ENCODE data around the gene LEKR1.

The LEKR1 gene

DNA sequence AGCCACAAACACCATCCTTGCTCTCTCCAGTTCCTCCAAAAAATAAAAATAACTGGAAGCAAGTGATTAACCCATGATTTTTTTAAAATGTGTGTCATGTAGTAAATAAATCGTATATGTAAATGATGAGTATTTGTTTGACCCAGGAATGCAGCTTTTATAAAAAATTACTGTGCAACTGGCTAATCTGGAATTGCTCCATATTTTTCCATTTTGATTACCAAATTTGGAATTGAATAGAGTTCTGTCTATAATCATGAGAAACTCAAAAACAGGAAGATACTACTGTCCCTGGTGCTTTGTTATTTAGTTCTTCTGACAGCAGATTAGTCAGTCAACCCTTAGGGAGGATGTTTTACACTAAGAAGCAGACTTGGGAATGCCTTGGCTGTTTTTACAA, 217.6 kb downstream of the LEKR1 start:
- Histone ChIP-seq H3K9ac (ENCODE audit: insufficient read length) (no peak overlapping the region), H3K9me3 (ENCODE audit: low read depth, low read length) (no peaks in the 10 kb centered on the region), H3K36me3 (ENCODE audit: insufficient read depth, low read length) (no peaks in the 10 kb centered on the region), H3K27ac (no peak overlapping the region), H3K4me3 (no peak overlapping the region)
- no peak for DNase-seq (ENCODE audit: low read depth, low spot score)
- TF ChIP-seq EZH2 (IDR thresholded peaks at IDR 0.05) (no peak), FOXP2 (optimal IDR thresholded peaks at IDR 0.05; ENCODE audit: control extremely low read depth, extremely low read length, insufficient read depth) (no peak), POLR2AphosphoS5 (IDR thresholded peaks at IDR 0.05; ENCODE audit: borderline replicate concordance, low read depth, low read length) (no peak)

DNA sequence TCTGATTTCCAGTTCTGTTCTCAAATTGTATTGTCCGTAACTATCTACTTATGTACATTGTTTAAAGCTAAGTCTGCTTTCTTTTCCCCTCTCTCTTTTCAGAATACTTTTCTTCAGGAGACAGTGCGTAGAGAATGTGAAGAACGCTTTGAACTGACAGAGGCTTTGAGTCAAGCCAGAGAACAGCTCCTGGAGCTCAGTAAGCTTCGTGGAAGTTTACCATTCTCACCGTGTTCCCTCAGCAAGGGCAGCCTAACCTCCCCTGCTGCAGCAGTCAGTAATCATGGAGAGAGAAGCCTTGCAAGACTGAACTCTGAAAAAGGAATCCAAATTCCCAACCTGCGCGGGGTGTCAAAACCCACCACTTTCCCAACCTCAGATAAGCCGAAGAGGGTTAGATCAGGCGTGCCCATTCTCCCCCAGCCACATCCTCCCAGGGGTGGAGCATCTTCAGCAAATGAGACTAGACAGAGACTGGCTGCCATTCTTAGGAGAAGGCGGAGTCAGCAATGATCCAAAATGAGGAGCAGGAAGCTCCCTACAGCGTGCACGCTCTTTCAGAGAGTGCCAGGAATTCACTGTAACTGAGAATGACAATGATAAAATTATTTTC, 219.2 kb downstream of the LEKR1 start:
- TF ChIP-seq POLR2AphosphoS5 (IDR thresholded peaks at IDR 0.05; ENCODE audit: borderline replicate concordance, low read depth, low read length) (no peak), FOXP2 (optimal IDR thresholded peaks at IDR 0.05; ENCODE audit: control extremely low read depth, extremely low read length, insufficient read depth) (no peak), EZH2 (IDR thresholded peaks at IDR 0.05) (no peak)
- Histone ChIP-seq H3K9ac (ENCODE audit: insufficient read length) (no peak overlapping the region), H3K4me3 (no peak overlapping the region), H3K9me3 (ENCODE audit: low read depth, low read length) (no peaks in the 10 kb centered on the region), H3K27ac (no peak overlapping the region), H3K36me3 (ENCODE audit: insufficient read depth, low read length) (no peaks in the 10 kb centered on the region)
- no peak for DNase-seq (ENCODE audit: low read depth, low spot score)

DNA sequence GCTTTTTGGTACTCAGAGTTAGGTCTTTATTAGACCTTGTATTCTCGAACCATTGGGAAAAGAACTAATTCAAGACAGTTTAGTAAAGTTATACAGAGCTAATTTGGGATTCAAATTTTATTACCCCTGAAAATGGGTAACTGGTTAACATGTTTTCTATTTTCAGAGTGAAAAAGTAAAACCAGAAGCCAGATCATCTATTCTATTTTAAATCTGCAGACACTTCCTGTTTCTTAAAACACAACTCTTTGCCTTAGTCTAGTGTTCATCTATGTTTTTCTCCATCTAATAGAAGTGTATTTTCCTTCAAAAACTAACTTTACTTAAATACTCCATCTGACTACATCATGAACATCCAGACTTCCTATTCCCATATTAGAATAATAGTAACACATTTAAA, 220.4 kb downstream of the LEKR1 start:
- H3K4me3 ChIP-seq, result no peak overlapping the region
- H3K36me3 ChIP-seq (ENCODE audit: insufficient read depth, low read length), result no peaks in the 10 kb centered on the region
- H3K27ac ChIP-seq, result no peak overlapping the region
- no peak for DNase-seq (ENCODE audit: low read depth, low spot score)
- H3K9me3 ChIP-seq (ENCODE audit: low read depth, low read length), result no peaks in the 10 kb centered on the region
- TF ChIP-seq EZH2 (IDR thresholded peaks at IDR 0.05) (no peak), FOXP2 (optimal IDR thresholded peaks at IDR 0.05; ENCODE audit: control extremely low read depth, extremely low read length, insufficient read depth) (no peak), POLR2AphosphoS5 (IDR thresholded peaks at IDR 0.05; ENCODE audit: borderline replicate concordance, low read depth, low read length) (no peak)
- no peak overlapping the region for H3K9ac ChIP-seq (ENCODE audit: insufficient read length)

DNA sequence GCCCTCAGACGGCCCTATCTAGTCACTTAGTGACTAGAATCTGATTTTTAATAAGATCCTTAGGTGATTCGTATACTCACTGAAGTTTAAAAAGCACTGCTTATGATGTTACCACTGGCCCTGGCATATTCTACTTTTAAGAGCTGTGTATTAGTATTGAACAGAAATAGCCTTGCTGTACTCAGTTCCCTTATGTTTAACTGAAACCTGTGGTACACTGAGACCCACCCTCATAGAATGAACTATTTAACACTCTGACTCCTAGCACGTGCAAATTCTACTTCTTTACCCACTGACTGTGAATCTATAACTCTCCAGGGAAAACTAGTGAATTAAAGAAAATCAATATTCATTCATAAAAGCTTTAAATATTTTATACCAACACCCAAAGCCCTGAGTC, 224.9 kb downstream of the LEKR1 start:
- no peaks in the 10 kb centered on the region for H3K9me3 ChIP-seq (ENCODE audit: low read depth, low read length)
- no peak overlapping the region for H3K27ac ChIP-seq
- no peaks in the 10 kb centered on the region for H3K36me3 ChIP-seq (ENCODE audit: insufficient read depth, low read length)
- no peak overlapping the region for H3K9ac ChIP-seq (ENCODE audit: insufficient read length)
- no peak for TF ChIP-seq FOXP2 (optimal IDR thresholded peaks at IDR 0.05; ENCODE audit: control extremely low read depth, extremely low read length, insufficient read depth)
- TF ChIP-seq EZH2 (IDR thresholded peaks at IDR 0.05), result no peak
- TF ChIP-seq POLR2AphosphoS5 (IDR thresholded peaks at IDR 0.05; ENCODE audit: borderline replicate concordance, low read depth, low read length), result no peak
- no peak for DNase-seq (ENCODE audit: low read depth, low spot score)
- no peak overlapping the region for H3K4me3 ChIP-seq

DNA sequence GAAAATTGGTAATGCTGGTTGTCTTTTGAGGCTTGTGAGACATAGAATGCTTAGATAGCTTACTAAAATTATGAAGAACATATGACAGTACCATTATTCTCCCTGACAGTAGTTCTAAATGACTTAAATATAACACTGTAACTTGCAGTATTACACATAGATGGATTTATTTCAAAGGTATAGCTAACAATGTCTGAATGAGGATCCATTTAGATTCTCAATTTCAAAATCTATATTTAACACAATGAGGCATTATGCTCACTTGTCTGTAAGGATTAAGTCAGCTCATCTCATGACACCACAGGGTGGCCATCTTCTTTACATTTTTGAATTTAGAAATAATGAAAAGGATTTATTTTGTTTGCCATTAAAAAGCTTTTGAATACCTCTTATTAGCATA, 225.4 kb downstream of the LEKR1 start:
- no peak for TF ChIP-seq FOXP2 (optimal IDR thresholded peaks at IDR 0.05; ENCODE audit: control extremely low read depth, extremely low read length, insufficient read depth)
- no peak for TF ChIP-seq EZH2 (IDR thresholded peaks at IDR 0.05)
- TF ChIP-seq POLR2AphosphoS5 (IDR thresholded peaks at IDR 0.05; ENCODE audit: borderline replicate concordance, low read depth, low read length), result no peak
- DNase-seq (ENCODE audit: low read depth, low spot score), result no peak
- no peak overlapping the region for H3K4me3 ChIP-seq
- H3K27ac ChIP-seq, result no peak overlapping the region
- H3K9ac ChIP-seq (ENCODE audit: insufficient read length), result no peak overlapping the region
- H3K36me3 ChIP-seq (ENCODE audit: insufficient read depth, low read length), result no peaks in the 10 kb centered on the region
- H3K9me3 ChIP-seq (ENCODE audit: low read depth, low read length), result no peaks in the 10 kb centered on the region

DNA sequence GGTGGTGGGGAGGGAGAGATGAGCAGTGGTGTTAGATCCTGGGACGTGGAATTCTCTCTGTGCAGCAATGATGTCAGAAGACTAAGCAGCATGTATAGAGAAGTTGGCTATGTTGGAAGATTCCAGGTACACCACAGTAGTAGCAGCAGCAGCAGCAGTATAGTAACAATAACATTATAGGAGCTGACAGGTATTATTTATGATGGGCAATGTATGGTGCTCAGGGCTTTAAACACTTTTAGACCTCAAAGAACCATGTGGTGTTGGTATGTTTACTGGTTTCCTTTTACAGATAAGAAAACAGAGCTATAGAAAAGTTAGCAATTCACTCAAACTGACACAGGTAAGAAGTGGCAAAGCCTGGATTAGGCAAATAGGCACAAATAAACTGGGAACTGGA, 229.9 kb downstream of the LEKR1 start:
- TF ChIP-seq POLR2AphosphoS5 (IDR thresholded peaks at IDR 0.05; ENCODE audit: borderline replicate concordance, low read depth, low read length) (no peak), EZH2 (IDR thresholded peaks at IDR 0.05) (no peak), FOXP2 (optimal IDR thresholded peaks at IDR 0.05; ENCODE audit: control extremely low read depth, extremely low read length, insufficient read depth) (no peak)
- Histone ChIP-seq H3K4me3 (no peak overlapping the region), H3K36me3 (ENCODE audit: insufficient read depth, low read length) (no peaks in the 10 kb centered on the region), H3K9ac (ENCODE audit: insufficient read length) (no peak overlapping the region), H3K27ac (no peak overlapping the region), H3K9me3 (ENCODE audit: low read depth, low read length) (no peaks in the 10 kb centered on the region)
- DNase-seq (ENCODE audit: low read depth, low spot score), result no peak

DNA sequence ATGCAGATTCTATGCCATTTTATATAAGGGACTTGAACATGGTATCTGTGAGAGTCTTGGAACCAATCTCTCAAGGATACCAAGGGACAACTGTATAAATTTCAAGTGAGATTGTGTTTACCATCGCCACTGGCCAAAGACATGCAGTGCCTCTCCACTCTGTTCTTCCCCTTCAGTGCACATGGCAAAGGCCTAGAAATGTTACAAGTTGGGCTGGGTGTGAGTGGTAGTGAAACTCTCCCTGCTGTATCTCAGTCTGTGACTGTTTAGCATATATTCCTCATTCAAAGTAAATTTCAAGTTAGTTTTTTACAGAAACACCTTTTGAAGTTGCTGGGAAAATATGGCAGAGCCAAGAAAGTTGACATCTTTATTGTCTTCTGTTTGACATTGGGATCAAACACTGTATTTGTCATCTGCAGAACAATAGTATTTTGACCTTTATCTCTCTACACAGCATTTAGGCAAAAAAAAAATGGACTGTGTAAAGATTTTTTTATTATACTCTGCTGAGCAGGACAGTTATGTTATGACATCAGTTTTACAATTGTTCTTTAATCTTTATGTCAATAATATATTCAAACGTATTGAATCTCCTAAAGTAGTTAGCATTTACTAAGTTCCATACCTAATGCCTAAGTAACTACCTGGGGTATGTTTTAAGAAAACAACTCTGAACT, 232.4 kb downstream of the LEKR1 start:
- Histone ChIP-seq H3K9ac (ENCODE audit: insufficient read length) (no peak overlapping the region), H3K36me3 (ENCODE audit: insufficient read depth, low read length) (no peaks in the 10 kb centered on the region), H3K9me3 (ENCODE audit: low read depth, low read length) (no peaks in the 10 kb centered on the region), H3K27ac (no peak overlapping the region), H3K4me3 (no peak overlapping the region)
- no peak for DNase-seq (ENCODE audit: low read depth, low spot score)
- TF ChIP-seq FOXP2 (optimal IDR thresholded peaks at IDR 0.05; ENCODE audit: control extremely low read depth, extremely low read length, insufficient read depth) (no peak), EZH2 (IDR thresholded peaks at IDR 0.05) (no peak), POLR2AphosphoS5 (IDR thresholded peaks at IDR 0.05; ENCODE audit: borderline replicate concordance, low read depth, low read length) (no peak)

- Histone ChIP-seq H3K9me3 (ENCODE audit: low read depth, low read length) (no peaks in the 10 kb centered on the region), H3K4me3 (no peak overlapping the region), H3K9ac (ENCODE audit: insufficient read length) (no peak overlapping the region), H3K27ac (no peak overlapping the region), H3K36me3 (ENCODE audit: insufficient read depth, low read length) (no peaks in the 10 kb centered on the region)
- no peak for DNase-seq (ENCODE audit: low read depth, low spot score)
- TF ChIP-seq EZH2 (IDR thresholded peaks at IDR 0.05) (no peak), FOXP2 (optimal IDR thresholded peaks at IDR 0.05; ENCODE audit: control extremely low read depth, extremely low read length, insufficient read depth) (no peak), POLR2AphosphoS5 (IDR thresholded peaks at IDR 0.05; ENCODE audit: borderline replicate concordance, low read depth, low read length) (no peak)
These were observed 233.0 kb downstream of the LEKR1 start for GRCh38 chr3:157059181-157059580.

Measured in SK-N-MC (cell line).